Epithelial cell of proximal tubule (primary cell): ENCODE data around the gene TTC4. TPM values are rescaled to one million over a fixed set of nuclear protein-coding genes. Genes with fewer than 3 reads are reported as not detected.

Experiments
- DNase-seq: peaks from one replicate; pipeline ENCODE4 v3.0.0-alpha.2; 2011; ENCODE audit warnings: low read depth
- H3K4me3 ChIP-seq: 2 replicates; pipeline ENCODE4 v1.5.1; 2011; ENCODE audit warnings: low read depth, mild to moderate bottlenecking, low read length
- total RNA-seq: library from RNA; depleted of rRNA; stranded (reverse); fragments of >200 nt; gene quantifications from 2 replicates; pipeline ENCODE4 v1.2.3, GENCODE V29; 2015
- TF ChIP-seq, protein P1 (sequence below): conservative IDR thresholded peaks from 2 replicates; pipeline ENCODE4 v1.5.1; 2012; ENCODE audit warnings: low read depth, mild to moderate bottlenecking, low read length

The TTC4 gene
- total RNA-seq, 1 donor from 2014 or later = 23.1 TPM

DNA sequence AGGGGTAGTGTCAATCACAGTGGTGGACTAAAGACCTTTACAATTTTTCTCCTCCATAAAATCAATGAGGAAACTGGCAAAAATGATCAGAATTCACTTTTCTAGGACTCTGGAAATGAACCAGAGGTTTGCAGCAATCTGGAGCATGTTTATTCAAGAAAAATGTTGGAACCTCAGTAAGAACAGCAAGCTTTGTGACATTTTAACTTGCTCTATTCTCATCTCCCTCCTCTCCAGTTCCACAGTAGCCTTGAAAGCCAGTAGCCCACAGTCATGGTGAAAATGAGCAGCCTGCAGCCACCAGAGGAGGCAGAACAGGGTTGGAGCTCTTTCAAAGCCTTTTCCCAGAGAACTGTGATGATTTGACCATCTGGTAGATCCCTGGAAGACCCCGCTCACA, 9.1 kb downstream of the TTC4 start:
- no peak overlapping the region for H3K4me3 ChIP-seq
- DNase-seq = no peak
- TF ChIP-seq, protein P1, sequence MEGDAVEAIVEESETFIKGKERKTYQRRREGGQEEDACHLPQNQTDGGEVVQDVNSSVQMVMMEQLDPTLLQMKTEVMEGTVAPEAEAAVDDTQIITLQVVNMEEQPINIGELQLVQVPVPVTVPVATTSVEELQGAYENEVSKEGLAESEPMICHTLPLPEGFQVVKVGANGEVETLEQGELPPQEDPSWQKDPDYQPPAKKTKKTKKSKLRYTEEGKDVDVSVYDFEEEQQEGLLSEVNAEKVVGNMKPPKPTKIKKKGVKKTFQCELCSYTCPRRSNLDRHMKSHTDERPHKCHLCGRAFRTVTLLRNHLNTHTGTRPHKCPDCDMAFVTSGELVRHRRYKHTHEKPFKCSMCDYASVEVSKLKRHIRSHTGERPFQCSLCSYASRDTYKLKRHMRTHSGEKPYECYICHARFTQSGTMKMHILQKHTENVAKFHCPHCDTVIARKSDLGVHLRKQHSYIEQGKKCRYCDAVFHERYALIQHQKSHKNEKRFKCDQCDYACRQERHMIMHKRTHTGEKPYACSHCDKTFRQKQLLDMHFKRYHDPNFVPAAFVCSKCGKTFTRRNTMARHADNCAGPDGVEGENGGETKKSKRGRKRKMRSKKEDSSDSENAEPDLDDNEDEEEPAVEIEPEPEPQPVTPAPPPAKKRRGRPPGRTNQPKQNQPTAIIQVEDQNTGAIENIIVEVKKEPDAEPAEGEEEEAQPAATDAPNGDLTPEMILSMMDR = no peak

GRCh38 chr1:54728027-54728426, 12.4 kb downstream of the TTC4 start:
- TF ChIP-seq, protein P1 = no peak
- no peak for DNase-seq
- no peak overlapping the region for H3K4me3 ChIP-seq

DNA sequence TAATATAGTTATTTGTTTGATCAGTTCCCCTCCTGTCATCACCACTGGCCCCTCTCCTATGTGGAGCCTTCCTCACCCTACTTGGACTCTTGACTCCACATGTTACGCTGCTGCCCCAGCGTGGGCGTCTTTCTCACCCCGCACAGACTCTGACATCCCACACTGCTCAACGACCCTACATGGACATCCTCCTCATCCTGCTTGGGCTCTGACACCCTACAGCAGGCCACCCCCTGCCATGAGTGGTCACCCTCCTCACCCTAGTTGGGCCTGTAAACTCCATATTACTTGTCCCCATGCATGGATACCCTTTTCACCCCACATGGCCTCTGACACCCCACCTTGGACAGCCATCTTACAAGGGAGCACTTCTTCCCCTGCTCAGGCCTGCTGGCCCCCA, 21.0 kb downstream of the TTC4 start:
- TF ChIP-seq, protein P1 = no peak
- DNase-seq = no peak

GRCh38 chr1:54738244-54738643, 22.6 kb downstream of the TTC4 start:
- TF ChIP-seq, protein P1 = no peak
- no peak for DNase-seq
- no peak overlapping the region for H3K4me3 ChIP-seq

More for the DNA sequence above, 21.0 kb downstream of the TTC4 start:
- H3K4me3 ChIP-seq = no peak overlapping the region

GRCh38 chr1:54741531-54741930, 25.9 kb downstream of the TTC4 start:
- TF ChIP-seq, protein P1 = no peak
- no peak overlapping the region for H3K4me3 ChIP-seq
- DNase-seq = no peak

DNA sequence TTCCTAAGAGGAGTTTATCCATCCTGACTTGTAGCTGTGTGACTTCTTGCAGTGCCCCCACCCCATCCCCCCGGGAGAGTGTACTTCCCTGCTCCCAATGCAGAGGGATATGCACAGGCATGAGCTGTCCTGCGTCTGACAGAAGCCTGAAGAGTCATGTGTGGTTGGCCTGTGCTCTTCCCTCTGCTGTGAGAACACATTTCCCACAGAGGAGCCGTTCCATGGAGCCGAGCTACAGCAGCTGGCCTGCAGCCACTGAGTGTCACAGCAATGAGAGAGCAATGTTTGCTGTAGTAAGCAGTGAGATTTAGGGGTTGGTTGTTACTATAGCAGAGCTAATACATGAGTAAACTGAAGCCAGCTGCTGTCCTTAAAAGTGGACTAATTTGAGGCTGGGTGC, 26.6 kb downstream of the TTC4 start:
- no peak overlapping the region for H3K4me3 ChIP-seq
- TF ChIP-seq, protein P1 = no peak
- DNase-seq = no peak

- DNase-seq = no peak
- TF ChIP-seq, protein P1 = no peak
- H3K4me3 ChIP-seq = no peak overlapping the region
Measured at GRCh38 chr1:54743416-54744226, 28.0 kb downstream of the TTC4 start.
